Measurements from ENCODE around the gene MFAP4. TPM values are rescaled to one million over a fixed set of nuclear protein-coding genes. Genes with fewer than 3 reads are reported as not detected.
A peak's percentile ranks its signal among the peaks of the same experiment; 100 is the strongest.
"Not testable (repeated sequence)": the region's sequence is repeated elsewhere in the genome, so short reads cannot be mapped to it uniquely, and the experiment has no call there.

The MFAP4 gene
- total RNA-seq, 1 experiment from 2014 or later, result 0.39 TPM

- no peak for DNase-seq (ENCODE audit: low read depth in 1 of 2, low spot score in 2 of 2)
- Histone ChIP-seq H3K27ac (no peak overlapping the region), H3K27me3 (replicated peaks) (no peaks in the 10 kb centered on the region), H3K4me3 (no peak overlapping the region), H3K36me3 (no peaks in the 10 kb centered on the region), H3K4me1 (replicated peaks) (peaks cover 13% of the 10 kb centered on the region), H3K9me3 (replicated peaks) (no peaks in the 10 kb centered on the region)
Observed at GRCh38 chr17:19363460-19364035, 23.4 kb downstream of the MFAP4 start.

- DNase-seq (ENCODE audit: low read depth in 1 of 2, low spot score in 2 of 2), result no peak
- Histone ChIP-seq H3K27ac (no peak overlapping the region), H3K27me3 (replicated peaks) (no peaks in the 10 kb centered on the region)
Observed at GRCh38 chr17:19363114-19363438, 23.9 kb downstream of the MFAP4 start.

GRCh38 chr17:19362277-19363113 is 24.5 kb downstream of the MFAP4 start, which contains the start of gene B9D1:
TSS of gene B9D1 (minus strand) at chr17:19362723. CDS start at chr17:19362569, 154 bp downstream.
- DNase-seq (ENCODE audit: low read depth in 1 of 2, low spot score in 2 of 2), result peak; percentile 89 to 96
- H3K27ac ChIP-seq, result peak within 1 kb of the TSS; percentile 87
- peaks cover 13% of the 10 kb centered on the region for H3K4me1 ChIP-seq (replicated peaks)
- H3K9me3 ChIP-seq (replicated peaks), result no peaks in the 10 kb centered on the region
- no peaks in the 10 kb centered on the region for H3K27me3 ChIP-seq (replicated peaks)
- H3K36me3 ChIP-seq, result no peaks in the 10 kb centered on the region
- peak within 1 kb of the TSS; percentile 62 for H3K4me3 ChIP-seq

More at GRCh38 chr17:19363114-19363438, 23.9 kb downstream of the MFAP4 start:
- Histone ChIP-seq H3K36me3 (no peaks in the 10 kb centered on the region), H3K9me3 (replicated peaks) (no peaks in the 10 kb centered on the region), H3K4me1 (replicated peaks) (peaks cover 13% of the 10 kb centered on the region), H3K4me3 (peak overlapping the region; percentile 62)

- H3K27ac ChIP-seq, result peak overlapping the region; percentile 87
- no peak for DNase-seq (ENCODE audit: low read depth in 1 of 2, low spot score in 2 of 2)
- H3K36me3 ChIP-seq, result no peaks in the 10 kb centered on the region
- peak overlapping the region; percentile 62 for H3K4me3 ChIP-seq
- no peaks in the 10 kb centered on the region for H3K27me3 ChIP-seq (replicated peaks)
- no peaks in the 10 kb centered on the region for H3K9me3 ChIP-seq (replicated peaks)
- H3K4me1 ChIP-seq (replicated peaks), result peaks cover 13% of the 10 kb centered on the region
Observed at GRCh38 chr17:19361944-19362276, 25.1 kb downstream of the MFAP4 start.

GRCh38 chr17:19361326-19361725 is 25.7 kb downstream of the MFAP4 start:
- Histone ChIP-seq H3K27ac (no peak overlapping the region), H3K27me3 (replicated peaks) (no peaks in the 10 kb centered on the region), H3K36me3 (no peaks in the 10 kb centered on the region), H3K4me1 (replicated peaks) (peaks cover 13% of the 10 kb centered on the region), H3K9me3 (replicated peaks) (no peaks in the 10 kb centered on the region), H3K4me3 (no peak overlapping the region)
- DNase-seq (ENCODE audit: low read depth in 1 of 2, low spot score in 2 of 2), result no peak

GRCh38 chr17:19360772-19361171 is 26.2 kb downstream of the MFAP4 start:
- no peak for DNase-seq (ENCODE audit: low read depth in 1 of 2, low spot score in 2 of 2)
- Histone ChIP-seq H3K4me1 (replicated peaks) (peaks cover 13% of the 10 kb centered on the region), H3K27me3 (replicated peaks) (no peaks in the 10 kb centered on the region), H3K4me3 (no peak overlapping the region), H3K27ac (no peak overlapping the region), H3K9me3 (replicated peaks) (no peaks in the 10 kb centered on the region), H3K36me3 (no peaks in the 10 kb centered on the region)

GRCh38 chr17:19359856-19360255 is 27.1 kb downstream of the MFAP4 start:
- H3K36me3 ChIP-seq, result no peaks in the 10 kb centered on the region
- H3K9me3 ChIP-seq (replicated peaks), result no peaks in the 10 kb centered on the region

GRCh38 chr17:19359151-19359550 is 27.8 kb downstream of the MFAP4 start:
- Histone ChIP-seq H3K27ac (no peak overlapping the region), H3K9me3 (replicated peaks) (no peaks in the 10 kb centered on the region), H3K4me1 (replicated peaks) (peaks cover 18% of the 10 kb centered on the region), H3K27me3 (replicated peaks) (no peaks in the 10 kb centered on the region), H3K4me3 (no peak overlapping the region), H3K36me3 (no peaks in the 10 kb centered on the region)
- DNase-seq (ENCODE audit: low read depth in 1 of 2, low spot score in 2 of 2), result no peak

More at GRCh38 chr17:19359856-19360255, 27.1 kb downstream of the MFAP4 start:
- Histone ChIP-seq H3K27ac (no peak overlapping the region), H3K4me1 (replicated peaks) (peaks cover 13% of the 10 kb centered on the region), H3K4me3 (no peak overlapping the region), H3K27me3 (replicated peaks) (no peaks in the 10 kb centered on the region)
- no peak for DNase-seq (ENCODE audit: low read depth in 1 of 2, low spot score in 2 of 2)

GRCh38 chr17:19357761-19358160 is 29.2 kb downstream of the MFAP4 start:
- Histone ChIP-seq H3K9me3 (replicated peaks) (no peaks in the 10 kb centered on the region), H3K27ac (no peak overlapping the region), H3K4me3 (no peak overlapping the region), H3K4me1 (replicated peaks) (peaks cover 21% of the 10 kb centered on the region), H3K36me3 (no peaks in the 10 kb centered on the region), H3K27me3 (replicated peaks) (no peaks in the 10 kb centered on the region)
- DNase-seq (ENCODE audit: low read depth in 1 of 2, low spot score in 2 of 2), result no peak

GRCh38 chr17:19357351-19357750 is 29.6 kb downstream of the MFAP4 start:
- H3K27me3 ChIP-seq (replicated peaks), result no peaks in the 10 kb centered on the region
- H3K27ac ChIP-seq, result no peak overlapping the region
- no peak for DNase-seq (ENCODE audit: low read depth in 1 of 2, low spot score in 2 of 2)
- no peaks in the 10 kb centered on the region for H3K36me3 ChIP-seq
- H3K4me1 ChIP-seq (replicated peaks), result peaks cover 21% of the 10 kb centered on the region
- no peak overlapping the region for H3K4me3 ChIP-seq
- no peaks in the 10 kb centered on the region for H3K9me3 ChIP-seq (replicated peaks)

- H3K27me3 ChIP-seq (replicated peaks), result no peaks in the 10 kb centered on the region
- no peak overlapping the region for H3K27ac ChIP-seq
- no peak overlapping the region for H3K4me3 ChIP-seq
- DNase-seq (ENCODE audit: low read depth in 1 of 2, low spot score in 2 of 2), result no peak
- peaks cover 12% of the 10 kb centered on the region for H3K4me1 ChIP-seq (replicated peaks)
- no peaks in the 10 kb centered on the region for H3K36me3 ChIP-seq
- no peaks in the 10 kb centered on the region for H3K9me3 ChIP-seq (replicated peaks)
Observed at GRCh38 chr17:19354748-19355147, 32.2 kb downstream of the MFAP4 start.

- H3K27ac ChIP-seq; H3K27me3 ChIP-seq (replicated peaks); H3K9me3 ChIP-seq (replicated peaks); H3K36me3 ChIP-seq; H3K4me3 ChIP-seq; DNase-seq (ENCODE audit: low read depth in 1 of 2, low spot score in 2 of 2): not testable (repeated sequence)
- peaks cover 12% of the 10 kb centered on the region for H3K4me1 ChIP-seq (replicated peaks)
Observed at GRCh38 chr17:19353401-19353800, 33.6 kb downstream of the MFAP4 start.

GRCh38 chr17:19348806-19349205 is 38.2 kb downstream of the MFAP4 start:
- Histone ChIP-seq H3K27me3 (replicated peaks) (no peaks in the 10 kb centered on the region), H3K27ac (no peak overlapping the region), H3K9me3 (replicated peaks) (no peaks in the 10 kb centered on the region), H3K4me3 (no peak overlapping the region), H3K4me1 (replicated peaks) (peaks cover 28% of the 10 kb centered on the region), H3K36me3 (no peaks in the 10 kb centered on the region)
- DNase-seq (ENCODE audit: low read depth in 1 of 2, low spot score in 2 of 2), result no peak

- Histone ChIP-seq H3K27me3 (replicated peaks) (no peaks in the 10 kb centered on the region), H3K36me3 (no peaks in the 10 kb centered on the region), H3K27ac (no peak overlapping the region), H3K9me3 (replicated peaks) (no peaks in the 10 kb centered on the region), H3K4me3 (no peak overlapping the region), H3K4me1 (replicated peaks) (peaks cover 24% of the 10 kb centered on the region)
- DNase-seq (ENCODE audit: low read depth in 1 of 2, low spot score in 2 of 2), result no peak
Observed at GRCh38 chr17:19348081-19348650, 38.8 kb downstream of the MFAP4 start.

Data from SJSA1 (cell line).